SU-DHL-6 (cell line): ENCODE results near the gene LDB2.

Source experiments
- CTCF ChIP-seq: fragments of 200-600 bp; sonication (generic); IDR thresholded peaks from one replicate; pipeline ENCODE4 v1.5.1; 2017; ENCODE audit warnings: antibody characterized with exemption, mild to moderate bottlenecking, low read length, moderate library complexity; ENCODE audit not compliant: insufficient read depth, poor library complexity, severe bottlenecking
- EZH2phosphoT487 ChIP-seq: fragments of 200-600 bp; sonication (generic), shearing (Covaris generic); conservative IDR thresholded peaks from 2 replicates; pipeline ENCODE4 v1.6.1; 2018; ENCODE audit warnings: mild to moderate bottlenecking, antibody characterized with exemption, low read length, moderate library complexity, mixed read lengths

GRCh38 chr4:16671741-16672140 is 226.7 kb downstream of the LDB2 start:
- TF ChIP-seq CTCF = no peak
- TF ChIP-seq EZH2phosphoT487 = no peak
